Measurements from ENCODE around the gene TFF3. TPM values are rescaled to one million over a fixed set of nuclear protein-coding genes. Genes with fewer than 3 reads are reported as not detected.

TFF3 gene
- total and polyA plus RNA-seq, 2 of the 4 experiments (the other 2 are of a cell fraction): not detected

GRCh38 chr21:42282715-42283114, 32.5 kb downstream of the TFF3 start:
- no TSS peak for BruUV-seq (replicated peaks)
- CTCF ChIA-PET: no interaction called here
- POLR2A ChIA-PET (ENCODE audit: unreplicated experiment): no interaction called here
- DNase-seq (no peak), ATAC-seq (ENCODE audit: low read depth) (no peak)
- Histone ChIP-seq H3K9me3 (ENCODE audit: control insufficient read depth, insufficient read depth, low read length) (no peaks in the 10 kb centered on the region), H3K79me1 (ENCODE audit: low read depth in 1 of 2, low read length in 2 of 2) (no peaks in the 10 kb centered on the region), H2BK5ac (ENCODE audit: low read depth, low read length, poor library complexity, severe bottlenecking) (no peak overlapping the region), H3K36me3 (ENCODE audit: control insufficient read depth, insufficient read depth, low read length) (peaks cover 16% of the 10 kb centered on the region; the same call in 1 of the 2 replicates), H3K9me1 (ENCODE audit: insufficient read depth, low read length) (no peaks in the 10 kb centered on the region; the same call in 1 of the 2 replicates), H4K91ac (ENCODE audit: insufficient read depth, low read depth, low read length) (no peak overlapping the region), H2BK20ac (ENCODE audit: low read depth, low read length) (no peak overlapping the region), H2AK9ac (replicated peaks; ENCODE audit: low read depth, low read length, poor library complexity) (no peak overlapping the region), H4K5ac (ENCODE audit: low read depth, low read length) (no peak overlapping the region), H3K4me3 (ENCODE audit: insufficient read depth, low read depth, low read length) (no peak overlapping the region), H2BK15ac (ENCODE audit: low read depth, low read length) (no peak overlapping the region), H3K27ac (ENCODE audit: insufficient read depth, low read length) (no peak overlapping the region), H3K56ac (ENCODE audit: extremely low read depth, insufficient read depth, low read length) (no peak overlapping the region), H2AFZ (replicated peaks; ENCODE audit: low read length, poor library complexity) (no peak overlapping the region), H3K27me3 (ENCODE audit: control insufficient read depth, insufficient read depth, low read length) (no peaks in the 10 kb centered on the region), H3K18ac (ENCODE audit: low read depth, low read length) (no peak overlapping the region), H4K20me1 (ENCODE audit: insufficient read depth, low read length) (no peaks in the 10 kb centered on the region), H2AK5ac (ENCODE audit: low read depth, low read length) (no peak overlapping the region), H3K23ac (ENCODE audit: low read depth, low read length) (no peak overlapping the region), H3K14ac (replicated peaks; ENCODE audit: low read depth, low read length) (no peak overlapping the region), H2BK120ac (ENCODE audit: low read depth, low read length) (no peak overlapping the region), H3K4me1 (ENCODE audit: control insufficient read depth, insufficient read depth, low read length) (peaks cover 2% of the 10 kb centered on the region; the same call in 1 of the 2 replicates), H4K8ac (ENCODE audit: low read depth in 2 of 2, low read length in 2 of 2) (no peak overlapping the region), H3K4me2 (ENCODE audit: low read depth, low read length) (no peak overlapping the region), H3K4ac (ENCODE audit: low read depth, low read length) (no peak overlapping the region), H3K9ac (ENCODE audit: low read depth, low read length) (no peak overlapping the region)
- in situ Hi-C loops (cut with MboI; ENCODE audit: low sequenced_read_pairs) (no loop called here), intact Hi-C loops (cut with micrococcal nuclease) (no loop called here), dilution Hi-C loops (cut with HindIII; ENCODE audit: low sequenced_read_pairs, unreplicated experiment) (no loop called here)
- 79% methylated on average over 7 of the region's 12 CpGs; no CpG with 5 or more reads in 1 of the 2 experiments for WGBS, 2 experiments (ENCODE audit: extremely low coverage in 2 of 2, insufficient read length in 1 of 2)
- TF ChIP-seq MAZ (IDR thresholded peaks at IDR 0.05; ENCODE audit: borderline replicate concordance, low read depth, low read length): no peak
- TF ChIP-seq POLR2A (IDR thresholded peaks at IDR 0.05; ENCODE audit: low read depth, low read length): no peak
- TF ChIP-seq MXI1 (IDR thresholded peaks at IDR 0.05; ENCODE audit: borderline replicate concordance, low read depth, low read length): no peak
- TF ChIP-seq RCOR1 (IDR thresholded peaks at IDR 0.05; ENCODE audit: insufficient replicate concordance, low read length): no peak
- TF ChIP-seq, protein P1, sequence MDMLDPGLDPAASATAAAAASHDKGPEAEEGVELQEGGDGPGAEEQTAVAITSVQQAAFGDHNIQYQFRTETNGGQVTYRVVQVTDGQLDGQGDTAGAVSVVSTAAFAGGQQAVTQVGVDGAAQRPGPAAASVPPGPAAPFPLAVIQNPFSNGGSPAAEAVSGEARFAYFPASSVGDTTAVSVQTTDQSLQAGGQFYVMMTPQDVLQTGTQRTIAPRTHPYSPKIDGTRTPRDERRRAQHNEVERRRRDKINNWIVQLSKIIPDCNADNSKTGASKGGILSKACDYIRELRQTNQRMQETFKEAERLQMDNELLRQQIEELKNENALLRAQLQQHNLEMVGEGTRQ (IDR thresholded peaks at IDR 0.05; ENCODE audit: low read depth, low read length): no peak
- no peak for TF ChIP-seq BHLHE40 (IDR thresholded peaks at IDR 0.05; ENCODE audit: low read depth, low read length)
- TF ChIP-seq, protein P2, sequence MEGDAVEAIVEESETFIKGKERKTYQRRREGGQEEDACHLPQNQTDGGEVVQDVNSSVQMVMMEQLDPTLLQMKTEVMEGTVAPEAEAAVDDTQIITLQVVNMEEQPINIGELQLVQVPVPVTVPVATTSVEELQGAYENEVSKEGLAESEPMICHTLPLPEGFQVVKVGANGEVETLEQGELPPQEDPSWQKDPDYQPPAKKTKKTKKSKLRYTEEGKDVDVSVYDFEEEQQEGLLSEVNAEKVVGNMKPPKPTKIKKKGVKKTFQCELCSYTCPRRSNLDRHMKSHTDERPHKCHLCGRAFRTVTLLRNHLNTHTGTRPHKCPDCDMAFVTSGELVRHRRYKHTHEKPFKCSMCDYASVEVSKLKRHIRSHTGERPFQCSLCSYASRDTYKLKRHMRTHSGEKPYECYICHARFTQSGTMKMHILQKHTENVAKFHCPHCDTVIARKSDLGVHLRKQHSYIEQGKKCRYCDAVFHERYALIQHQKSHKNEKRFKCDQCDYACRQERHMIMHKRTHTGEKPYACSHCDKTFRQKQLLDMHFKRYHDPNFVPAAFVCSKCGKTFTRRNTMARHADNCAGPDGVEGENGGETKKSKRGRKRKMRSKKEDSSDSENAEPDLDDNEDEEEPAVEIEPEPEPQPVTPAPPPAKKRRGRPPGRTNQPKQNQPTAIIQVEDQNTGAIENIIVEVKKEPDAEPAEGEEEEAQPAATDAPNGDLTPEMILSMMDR (conservative IDR thresholded peaks at IDR 0.05; ENCODE audit: low read depth, low read length): no peak
- TF ChIP-seq RAD21 (IDR thresholded peaks at IDR 0.05; ENCODE audit: low read length): no peak
- TF ChIP-seq CHD1 (IDR thresholded peaks at IDR 0.05; ENCODE audit: low read depth, low read length): no peak
- TF ChIP-seq MAFK (IDR thresholded peaks at IDR 0.05; ENCODE audit: low read depth, low read length): no peak
- no peak for TF ChIP-seq SMC3 (IDR thresholded peaks at IDR 0.05; ENCODE audit: low read depth, low read length)
- no peak for TF ChIP-seq FOS (IDR thresholded peaks at IDR 0.05; ENCODE audit: low read depth, low read length)
